Keratinocyte (primary cell): ENCODE measurements around the gene CREB3L2. TPM values are rescaled to one million over a fixed set of nuclear protein-coding genes. Genes with fewer than 3 reads are reported as not detected.

ENCODE experiments used
- DNase-seq: peaks from one replicate; pipeline ENCODE4 v3.0.0-alpha.2; 2011; ENCODE audit warnings: low read depth, missing footprints, low spot score
- FAIRE-seq: peaks from 2 replicates; lab custom pipeline; 2011; peaks lifted over from hg19 to GRCh38; lab: Jason Lieb, UNC
- H2AFZ ChIP-seq: 2 replicates; pipeline ENCODE4 v1.6.0; 2012; ENCODE audit warnings: low read length, control low read depth, inconsistent platforms; ENCODE audit not compliant: control insufficient read depth
- H3K27ac ChIP-seq: 2 replicates; pipeline ENCODE4 v1.5.1; 2011; ENCODE audit warnings: low read length; ENCODE audit not compliant: control insufficient read depth, insufficient read depth
- H3K27me3 ChIP-seq: 3 replicates; pipeline ENCODE4 v1.6.0; 2011; ENCODE audit warnings: low read length; ENCODE audit not compliant: control insufficient read depth, insufficient read depth; ENCODE audit errors: extremely low read depth
- H3K36me3 ChIP-seq, 2 experiments: 2 replicates in 1 of 2; 3 replicates in 1 of 2; pipeline ENCODE4 v1.5.1; 2011; ENCODE audit warnings: low read length in 2 of 2, mild to moderate bottlenecking in 1 of 2; ENCODE audit not compliant: control insufficient read depth in 2 of 2, insufficient read depth in 2 of 2; ENCODE audit errors: extremely low read depth in 1 of 2
- H3K4me1 ChIP-seq: 3 replicates; pipeline ENCODE4 v1.5.1; 2011; ENCODE audit warnings: low read length; ENCODE audit not compliant: control insufficient read depth, insufficient read depth; ENCODE audit errors: extremely low read depth
- H3K4me2 ChIP-seq: 3 replicates; pipeline ENCODE4 v1.6.0; 2011; ENCODE audit warnings: low read depth, low read length; ENCODE audit not compliant: control insufficient read depth, insufficient read depth; ENCODE audit errors: extremely low read depth
- H3K4me3 ChIP-seq, 3 experiments: fragments of 200-600 bp in 1 of 3; sonication (generic) in 1 of 3; 2 replicates in 2 of 3; 3 replicates in 1 of 3; pipeline ENCODE4 v1.5.1; 2011 to 2016; ENCODE audit warnings: low read length in 3 of 3, mild to moderate bottlenecking in 3 of 3, control low read depth in 2 of 3, inconsistent platforms in 1 of 3, low read depth in 1 of 3, mixed read lengths in 1 of 3, mixed run types in 1 of 3, moderate library complexity in 1 of 3; ENCODE audit not compliant: control insufficient read depth in 2 of 3, insufficient read depth in 2 of 3; ENCODE audit errors: extremely low read depth in 1 of 3
- H3K79me2 ChIP-seq: 2 replicates; pipeline ENCODE4 v1.6.0; 2012; ENCODE audit warnings: low read length; ENCODE audit not compliant: control insufficient read depth, insufficient read depth
- H3K9ac ChIP-seq: 3 replicates; pipeline ENCODE4 v1.6.0; 2011; ENCODE audit warnings: low read length; ENCODE audit not compliant: control insufficient read depth, insufficient read depth; ENCODE audit errors: extremely low read depth
- H3K9me1 ChIP-seq: 3 replicates; pipeline ENCODE4 v1.6.0; 2011; ENCODE audit warnings: low read length; ENCODE audit not compliant: control insufficient read depth, insufficient read depth; ENCODE audit errors: extremely low read depth
- H3K9me3 ChIP-seq: 2 replicates; pipeline ENCODE4 v1.5.1; 2012; ENCODE audit warnings: low read depth, low read length; ENCODE audit not compliant: control insufficient read depth
- H4K20me1 ChIP-seq: 3 replicates; pipeline ENCODE4 v1.6.0; 2011; ENCODE audit warnings: low read length; ENCODE audit not compliant: control insufficient read depth, insufficient read depth; ENCODE audit errors: extremely low read depth
- EZH2 ChIP-seq: IDR thresholded peaks from one replicate; pipeline ENCODE4 v1.6.1; 2012; ENCODE audit warnings: inconsistent platforms, mild to moderate bottlenecking, low read length, moderate library complexity
- dilution Hi-C: fragments of 300-500 bp; cut with MboI; formaldehyde crosslinking; loops from one replicate; pipeline ENCODE4 v1.7.0; 2020; ENCODE audit warnings: low sequenced_read_pairs; ENCODE audit not compliant: extremely low pct_ligation_motif_present
- polyA plus RNA-seq, 5 experiments: library from polyadenylated mRNA; depleted of rRNA in 3 of 5; stranded (reverse) in 3 of 5; stranded (forward) in 1 of 5; unstranded in 1 of 5; fragments of >200 nt; gene quantifications; 1 replicate in 1 of 5; 2 replicates in 3 of 5; 3 replicates in 1 of 5; pipeline versions ENCODE4 v1.2.1 to v1.2.3, GENCODE V29; 2011 to 2012; ENCODE audit warnings: missing spikeins in 2 of 5, low read depth in 1 of 5, low replicate concordance in 1 of 5
- TF ChIP-seq, protein P1 (sequence below), 3 experiments: IDR thresholded peaks in 1 of 3; conservative IDR thresholded peaks in 1 of 3; optimal IDR thresholded peaks in 1 of 3; 2 replicates in 2 of 3; 3 replicates in 1 of 3; pipeline versions ENCODE3 to v1.5.1; 2011; ENCODE audit warnings: low read length in 3 of 3, mild to moderate bottlenecking in 3 of 3, moderate library complexity in 2 of 3, control low read depth in 1 of 3, inconsistent platforms in 1 of 3; ENCODE audit not compliant: insufficient read depth in 2 of 3; ENCODE audit errors: extremely low read depth in 1 of 3

The CREB3L2 gene
- polyA plus RNA-seq, 1 donor (not counting 4 experiments of a cell fraction or from before 2014, with no cell fraction given): 12.8 TPM

DNA sequence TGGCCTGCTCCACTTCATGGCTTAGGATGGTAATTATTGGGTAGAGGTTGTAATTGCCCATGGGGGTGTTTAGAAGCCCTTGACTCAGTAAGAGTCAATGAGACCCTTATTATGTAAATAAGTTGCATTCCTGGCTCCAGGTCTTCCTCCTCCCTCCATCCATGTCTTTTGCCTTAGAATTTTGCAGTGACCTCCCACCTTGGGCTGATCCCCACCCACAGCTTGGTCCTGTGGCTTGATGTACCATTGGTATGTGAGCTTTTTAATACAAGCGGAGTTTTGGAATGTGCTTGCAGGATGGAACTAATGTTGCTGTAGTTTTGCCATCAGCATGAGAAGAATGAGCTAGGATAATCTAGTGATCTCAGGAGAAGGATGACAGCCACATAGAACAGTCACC, 81.9 kb downstream of the CREB3L2 start:
- H4K20me1 ChIP-seq: no peaks in the 10 kb centered on the region
- no peaks in the 10 kb centered on the region for H3K9me1 ChIP-seq
- H3K4me1 ChIP-seq: no peaks in the 10 kb centered on the region
- H3K36me3 ChIP-seq: no peaks in the 10 kb centered on the region
- DNase-seq (no peak), FAIRE-seq (no peak)
- peaks cover 8% of the 10 kb centered on the region for H3K79me2 ChIP-seq
- TF ChIP-seq, protein P1, sequence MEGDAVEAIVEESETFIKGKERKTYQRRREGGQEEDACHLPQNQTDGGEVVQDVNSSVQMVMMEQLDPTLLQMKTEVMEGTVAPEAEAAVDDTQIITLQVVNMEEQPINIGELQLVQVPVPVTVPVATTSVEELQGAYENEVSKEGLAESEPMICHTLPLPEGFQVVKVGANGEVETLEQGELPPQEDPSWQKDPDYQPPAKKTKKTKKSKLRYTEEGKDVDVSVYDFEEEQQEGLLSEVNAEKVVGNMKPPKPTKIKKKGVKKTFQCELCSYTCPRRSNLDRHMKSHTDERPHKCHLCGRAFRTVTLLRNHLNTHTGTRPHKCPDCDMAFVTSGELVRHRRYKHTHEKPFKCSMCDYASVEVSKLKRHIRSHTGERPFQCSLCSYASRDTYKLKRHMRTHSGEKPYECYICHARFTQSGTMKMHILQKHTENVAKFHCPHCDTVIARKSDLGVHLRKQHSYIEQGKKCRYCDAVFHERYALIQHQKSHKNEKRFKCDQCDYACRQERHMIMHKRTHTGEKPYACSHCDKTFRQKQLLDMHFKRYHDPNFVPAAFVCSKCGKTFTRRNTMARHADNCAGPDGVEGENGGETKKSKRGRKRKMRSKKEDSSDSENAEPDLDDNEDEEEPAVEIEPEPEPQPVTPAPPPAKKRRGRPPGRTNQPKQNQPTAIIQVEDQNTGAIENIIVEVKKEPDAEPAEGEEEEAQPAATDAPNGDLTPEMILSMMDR (optimal IDR thresholded peaks at IDR 0.05 in 1 of 3, IDR thresholded peaks at IDR 0.05 in 1 of 3, conservative IDR thresholded peaks at IDR 0.05 in 1 of 3; ENCODE audit: extremely low read depth in 1 of 3, insufficient read depth in 2 of 3, low read length in 3 of 3): no peak
- no peak for TF ChIP-seq EZH2
- H3K4me3 ChIP-seq: no peak overlapping the region
- no peak overlapping the region for H3K9ac ChIP-seq
- no peak overlapping the region for H2AFZ ChIP-seq
- no peaks in the 10 kb centered on the region for H3K27me3 ChIP-seq
- H3K9me3 ChIP-seq: no peaks in the 10 kb centered on the region
- H3K4me2 ChIP-seq: no peak overlapping the region
- H3K27ac ChIP-seq: no peak overlapping the region
- dilution Hi-C loops: no loop called here

DNA sequence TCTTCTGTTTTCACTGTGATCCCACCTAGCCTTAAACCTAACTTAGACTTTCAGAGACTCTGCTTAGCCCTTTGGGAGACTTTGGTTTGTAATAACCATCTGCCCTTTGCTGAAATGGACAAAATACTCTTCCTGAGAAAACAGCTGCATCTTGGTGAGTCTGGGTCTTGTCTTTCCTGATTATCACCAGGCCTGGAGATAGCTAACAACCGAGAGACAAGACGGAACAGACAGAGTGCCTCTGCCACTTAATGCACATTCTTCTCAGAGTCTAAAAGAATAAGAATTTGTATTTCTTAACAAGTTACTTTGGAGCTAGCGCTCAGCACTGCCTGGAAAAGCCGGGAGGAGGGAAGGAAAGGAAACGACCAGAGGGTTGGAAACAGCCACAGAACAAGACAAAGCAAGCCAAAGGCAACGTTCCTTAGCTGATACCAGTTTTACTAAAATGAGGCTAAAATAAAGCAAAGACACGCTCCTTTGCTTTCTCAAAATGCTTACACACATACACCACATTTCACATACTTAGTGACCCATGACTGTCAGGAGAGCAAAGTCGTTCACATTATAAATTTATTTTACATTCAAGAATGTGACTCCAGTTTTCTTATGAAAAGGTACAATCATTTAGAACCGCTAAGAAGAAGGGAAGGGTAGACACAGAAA, 84.8 kb downstream of the CREB3L2 start:
- Histone ChIP-seq H3K4me2 (no peak overlapping the region), H3K4me3 (no peak overlapping the region)

More for the DNA sequence above, 84.8 kb downstream of the CREB3L2 start:
- DNase-seq (no peak), FAIRE-seq (no peak)
- Histone ChIP-seq H3K9me3 (no peaks in the 10 kb centered on the region), H3K9me1 (no peaks in the 10 kb centered on the region), H2AFZ (no peak overlapping the region), H3K36me3 (peaks cover 2 to 3% of the 10 kb centered on the region in 2 experiments), H3K4me1 (no peaks in the 10 kb centered on the region), H3K9ac (no peak overlapping the region), H3K27ac (no peak overlapping the region), H3K79me2 (peaks cover 8% of the 10 kb centered on the region), H3K27me3 (no peaks in the 10 kb centered on the region), H4K20me1 (no peaks in the 10 kb centered on the region)
- TF ChIP-seq EZH2: no peak
- TF ChIP-seq, protein P1 (optimal IDR thresholded peaks at IDR 0.05 in 1 of 3, IDR thresholded peaks at IDR 0.05 in 1 of 3, conservative IDR thresholded peaks at IDR 0.05 in 1 of 3; ENCODE audit: extremely low read depth in 1 of 3, insufficient read depth in 2 of 3, low read length in 3 of 3): no peak
- dilution Hi-C loops: no loop called here
